IPS DF 6.9 (cell line): ENCODE results near the gene ABAT.
"Not testable (repeated sequence)": the region's sequence is repeated elsewhere in the genome, so short reads cannot be mapped to it uniquely, and the experiment has no call there.

ENCODE experiments used
- DNase-seq: peaks from one replicate; pipeline ENCODE4 v3.0.0-alpha.2; 2013; ENCODE audit warnings: low read depth, low spot score
- H3K27ac ChIP-seq: one replicate; pipeline ENCODE4 v1.5.1; 2013; ENCODE audit warnings: low read length, control low read depth
- H3K27me3 ChIP-seq: 2 replicates; pipeline ENCODE4 v1.6.1; 2013; ENCODE audit warnings: mild to moderate bottlenecking, low read length; ENCODE audit not compliant: control insufficient read depth, insufficient read depth
- H3K36me3 ChIP-seq: 2 replicates; pipeline ENCODE4 v1.6.1; 2013; ENCODE audit warnings: low read length; ENCODE audit not compliant: control insufficient read depth, insufficient read depth
- H3K4me1 ChIP-seq: 2 replicates; pipeline ENCODE4 v1.6.1; 2013; ENCODE audit warnings: low read length; ENCODE audit not compliant: control insufficient read depth, insufficient read depth
- H3K4me3 ChIP-seq: 2 replicates; pipeline ENCODE4 v1.5.1; 2013; ENCODE audit warnings: mild to moderate bottlenecking, low read length
- H3K9me3 ChIP-seq: 2 replicates; pipeline ENCODE4 v1.6.1; 2013; ENCODE audit warnings: low read length, inconsistent platforms; ENCODE audit not compliant: control insufficient read depth, insufficient read depth
- WGBS: extraction: QIAGEN DNeasy Blood & Tissue Kit; methylation state at CpG from one replicate; pipeline ENCODE4 v1.1.7; 2013; ENCODE audit warnings: mixed read lengths, missing lambda C conversion rate; ENCODE audit not compliant: insufficient read length, insufficient coverage; 5-methylcytosine and 5-hydroxymethylcytosine counted together

ABAT gene

DNA sequence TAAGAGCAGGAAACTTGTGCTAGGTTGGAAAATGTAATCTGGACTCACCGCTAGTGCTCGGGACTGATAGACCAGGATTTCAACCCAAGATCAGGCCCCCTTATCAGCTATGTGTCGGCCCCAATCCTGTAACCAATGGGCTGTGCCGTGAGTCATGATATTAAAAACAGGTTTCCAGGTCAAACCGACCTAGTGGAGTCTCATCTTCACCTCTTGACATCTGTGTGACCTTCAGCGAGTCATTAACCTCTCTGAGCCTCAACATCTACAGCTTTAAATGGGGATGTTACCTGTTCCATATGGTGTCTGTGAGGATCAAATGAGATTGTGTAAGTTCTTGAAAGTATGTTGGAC, 123.7 kb downstream of the ABAT start:
- Histone ChIP-seq H3K27me3 (no peaks in the 10 kb centered on the region), H3K36me3 (peaks cover 9% of the 10 kb centered on the region; the same call in 1 of the 2 replicates), H3K4me3 (peak overlapping the region; percentile 74), H3K4me1 (no peaks in the 10 kb centered on the region; the same call in 1 of the 2 replicates), H3K9me3 (no peaks in the 10 kb centered on the region), H3K27ac (no peak overlapping the region)
- DNase-seq = no peak
- no CpG with 5 or more reads among the region's 6 CpGs for WGBS

DNA sequence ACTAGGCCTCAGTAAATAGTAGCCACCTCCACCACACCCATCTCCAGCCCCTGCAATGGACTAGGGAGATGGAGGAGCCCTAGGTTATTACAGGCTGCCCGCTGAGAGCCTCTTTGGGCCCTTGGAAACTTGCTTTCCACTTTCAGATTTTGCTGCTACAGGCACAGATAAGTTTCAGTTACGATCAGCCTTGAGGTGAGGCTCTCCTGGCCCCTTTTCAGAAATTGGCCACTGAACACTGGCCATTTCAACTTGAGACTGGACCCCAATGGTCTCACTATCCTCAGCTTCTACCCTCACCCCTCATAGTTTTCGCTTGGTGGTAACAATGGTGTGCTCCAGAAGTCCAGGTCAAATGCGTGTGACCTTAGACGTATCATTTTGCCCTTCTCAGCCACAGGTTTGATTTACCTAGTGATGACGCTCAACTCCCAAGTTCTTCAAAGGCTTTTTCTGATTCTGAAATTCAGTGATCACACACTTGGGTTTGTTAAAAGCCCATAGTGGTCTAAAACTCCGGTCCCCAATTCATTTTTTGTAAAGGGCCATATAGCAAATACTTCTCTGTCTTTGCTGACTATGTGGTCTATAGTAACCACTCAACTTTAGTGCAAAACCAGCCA, 124.2 kb downstream of the ABAT start:
- WGBS = no CpG with 5 or more reads among the region's 7 CpGs
- H3K36me3 ChIP-seq = peaks cover 11% of the 10 kb centered on the region; the same call in 1 of the 2 replicates

GRCh38 chr16:8801701-8802100, 127.3 kb downstream of the ABAT start:
- Histone ChIP-seq H3K4me3 (no peak overlapping the region), H3K27me3 (no peaks in the 10 kb centered on the region), H3K9me3 (no peaks in the 10 kb centered on the region), H3K27ac (no peak overlapping the region), H3K4me1 (no peaks in the 10 kb centered on the region), H3K36me3 (peaks cover 26% of the 10 kb centered on the region; the same call in 1 of the 2 replicates)
- no CpG with 5 or more reads among the region's 4 CpGs for WGBS
- no peak for DNase-seq

More for the DNA sequence above, 124.2 kb downstream of the ABAT start:
- Histone ChIP-seq H3K4me3 (peak overlapping the region; percentile 74; the same call in 1 of the 2 replicates), H3K4me1 (no peaks in the 10 kb centered on the region; the same call in 1 of the 2 replicates), H3K9me3 (no peaks in the 10 kb centered on the region), H3K27me3 (no peaks in the 10 kb centered on the region), H3K27ac (no peak overlapping the region)
- no peak for DNase-seq

DNA sequence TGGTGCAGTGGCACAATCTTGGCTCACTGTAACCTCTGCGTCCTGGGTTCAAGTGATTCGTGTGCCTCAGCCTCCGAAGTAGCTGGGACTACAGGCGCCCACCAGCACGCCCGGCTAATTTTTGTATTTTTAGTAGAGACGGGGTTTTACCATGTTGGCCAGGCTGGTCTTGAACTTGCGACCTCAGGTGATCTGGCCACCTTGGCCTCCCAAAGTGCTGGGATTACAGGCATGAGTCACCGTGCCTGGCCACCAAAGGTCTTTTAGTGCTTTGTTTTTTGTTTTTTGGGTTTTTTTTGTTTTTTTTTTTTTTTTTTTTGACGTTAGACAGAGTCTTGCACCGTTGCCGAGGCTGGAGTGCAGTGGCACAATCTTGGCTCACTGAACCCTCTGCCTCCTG, 129.3 kb downstream of the ABAT start:
- not testable (repeated sequence) for H3K4me3 ChIP-seq, H3K27me3 ChIP-seq, DNase-seq, H3K9me3 ChIP-seq, H3K4me1 ChIP-seq, H3K27ac ChIP-seq
- no CpG with 5 or more reads among the region's 12 CpGs for WGBS
- peaks cover 38% of the 10 kb centered on the region; the same call in 1 of the 2 replicates for H3K36me3 ChIP-seq

DNA sequence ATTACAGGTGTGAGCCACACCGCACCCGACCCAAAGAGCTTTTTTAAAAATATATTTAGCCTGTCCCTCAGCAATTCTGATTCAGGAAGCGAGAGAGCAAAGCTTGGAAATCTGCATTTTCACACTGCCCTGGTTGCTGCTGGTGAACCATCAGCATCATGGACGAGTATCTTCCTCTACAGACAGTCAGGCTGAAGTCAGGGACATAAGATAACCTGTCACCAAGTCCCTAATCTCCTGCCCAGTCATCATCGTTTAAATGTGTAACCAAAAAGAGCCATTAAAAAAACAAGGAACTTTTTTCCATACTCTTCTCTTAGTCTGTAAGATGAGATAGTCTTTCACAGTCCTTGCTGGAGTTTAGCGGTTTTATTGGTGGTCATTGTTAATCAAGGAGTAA, 129.9 kb downstream of the ABAT start:
- Histone ChIP-seq H3K27ac (no peak overlapping the region), H3K4me3 (no peak overlapping the region), H3K4me1 (no peaks in the 10 kb centered on the region), H3K9me3 (no peaks in the 10 kb centered on the region), H3K27me3 (no peaks in the 10 kb centered on the region), H3K36me3 (peaks cover 40% of the 10 kb centered on the region; the same call in 1 of the 2 replicates)
- no CpG with 5 or more reads among the region's 6 CpGs for WGBS
- no peak for DNase-seq

DNA sequence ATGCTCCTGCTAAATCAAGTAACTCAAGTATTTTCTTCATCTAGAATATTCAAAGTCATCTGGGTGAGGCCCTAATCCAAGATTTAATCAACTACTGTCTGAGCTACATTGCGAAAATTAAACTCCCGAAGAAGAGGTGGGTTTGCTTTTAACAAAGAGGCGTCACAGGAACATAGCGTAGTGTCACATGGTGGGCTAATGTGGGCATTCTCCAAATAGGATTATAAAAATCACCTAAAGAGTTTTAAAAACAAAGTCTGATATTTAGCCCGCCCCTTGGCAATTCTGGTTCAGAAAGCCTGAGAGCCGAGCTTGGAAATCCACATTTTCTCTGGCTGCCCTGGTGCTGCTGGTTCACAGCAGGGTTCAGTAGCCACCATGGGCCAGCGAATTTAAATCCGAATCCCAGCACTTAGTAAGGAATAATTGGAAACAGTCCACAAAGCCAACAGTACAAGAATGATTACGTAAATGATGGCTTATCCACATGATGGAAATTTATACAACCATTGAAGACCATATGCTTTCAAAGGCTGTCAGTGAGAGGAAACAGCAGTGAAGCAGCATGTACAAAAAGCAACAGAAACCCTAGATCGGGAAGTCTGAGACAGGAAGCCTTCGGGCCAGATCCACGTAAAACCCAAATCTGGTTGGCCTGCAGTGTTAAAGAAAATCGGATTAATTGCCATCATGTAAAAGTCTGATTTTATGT, 132.0 kb downstream of the ABAT start:
- Histone ChIP-seq H3K27ac (no peak overlapping the region), H3K4me3 (no peak overlapping the region), H3K9me3 (no peaks in the 10 kb centered on the region), H3K27me3 (no peaks in the 10 kb centered on the region), H3K36me3 (peaks cover 46% of the 10 kb centered on the region; the same call in 1 of the 2 replicates), H3K4me1 (no peaks in the 10 kb centered on the region)
- DNase-seq = no peak
- no CpG with 5 or more reads among the region's 13 CpGs for WGBS

DNA sequence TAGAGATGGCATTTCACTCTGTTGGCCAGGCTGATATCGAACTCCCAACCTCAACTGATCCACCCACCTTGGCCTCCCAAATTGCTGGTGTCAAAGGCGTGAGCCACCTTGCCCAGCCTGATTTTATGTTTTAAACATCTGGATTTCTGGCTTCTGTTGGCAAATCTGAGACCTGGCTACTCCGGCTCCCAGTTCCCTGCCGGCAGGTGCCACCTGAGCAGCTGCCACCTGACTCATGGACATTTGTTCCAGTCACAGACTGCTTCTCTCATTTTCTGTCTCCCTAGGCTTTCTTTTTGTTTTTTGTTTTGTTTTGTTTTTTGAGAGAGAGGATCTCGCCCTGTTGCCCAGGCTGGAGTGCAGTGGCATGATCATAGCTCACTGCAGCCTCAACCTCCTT, 132.8 kb downstream of the ABAT start:
- Histone ChIP-seq H3K4me1 (no peaks in the 10 kb centered on the region), H3K4me3 (no peak overlapping the region), H3K27me3 (no peaks in the 10 kb centered on the region), H3K9me3 (no peaks in the 10 kb centered on the region), H3K27ac (no peak overlapping the region), H3K36me3 (peaks cover 49% of the 10 kb centered on the region; the same call in 1 of the 2 replicates)
- WGBS = no CpG with 5 or more reads among the region's 5 CpGs
- no peak for DNase-seq

DNA sequence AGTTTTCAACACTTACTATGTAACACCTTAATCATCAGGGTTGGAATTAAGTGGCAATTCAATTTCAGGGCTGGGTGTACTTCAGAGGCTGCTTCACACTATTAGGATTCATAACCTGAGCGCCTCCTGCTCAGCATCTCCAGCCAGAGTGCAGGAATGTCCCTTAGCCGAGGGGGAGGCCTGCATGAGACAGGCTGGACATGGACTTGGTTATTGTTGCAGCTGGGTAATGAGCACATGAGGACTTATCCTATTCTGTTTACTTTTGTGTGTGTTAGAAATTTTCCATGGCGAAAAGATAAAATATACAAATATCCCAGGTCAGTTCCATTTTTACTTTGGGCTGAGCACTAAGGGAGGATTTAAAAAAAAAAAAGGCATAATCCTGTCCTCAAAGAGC, 133.6 kb downstream of the ABAT start:
- no peak for DNase-seq
- WGBS = no CpG with 5 or more reads among the region's 3 CpGs
- no peak overlapping the region for H3K4me3 ChIP-seq
- no peak overlapping the region for H3K27ac ChIP-seq
- no peaks in the 10 kb centered on the region for H3K27me3 ChIP-seq
- peaks cover 47% of the 10 kb centered on the region for H3K36me3 ChIP-seq
- H3K4me1 ChIP-seq = no peaks in the 10 kb centered on the region
- no peaks in the 10 kb centered on the region for H3K9me3 ChIP-seq

DNA sequence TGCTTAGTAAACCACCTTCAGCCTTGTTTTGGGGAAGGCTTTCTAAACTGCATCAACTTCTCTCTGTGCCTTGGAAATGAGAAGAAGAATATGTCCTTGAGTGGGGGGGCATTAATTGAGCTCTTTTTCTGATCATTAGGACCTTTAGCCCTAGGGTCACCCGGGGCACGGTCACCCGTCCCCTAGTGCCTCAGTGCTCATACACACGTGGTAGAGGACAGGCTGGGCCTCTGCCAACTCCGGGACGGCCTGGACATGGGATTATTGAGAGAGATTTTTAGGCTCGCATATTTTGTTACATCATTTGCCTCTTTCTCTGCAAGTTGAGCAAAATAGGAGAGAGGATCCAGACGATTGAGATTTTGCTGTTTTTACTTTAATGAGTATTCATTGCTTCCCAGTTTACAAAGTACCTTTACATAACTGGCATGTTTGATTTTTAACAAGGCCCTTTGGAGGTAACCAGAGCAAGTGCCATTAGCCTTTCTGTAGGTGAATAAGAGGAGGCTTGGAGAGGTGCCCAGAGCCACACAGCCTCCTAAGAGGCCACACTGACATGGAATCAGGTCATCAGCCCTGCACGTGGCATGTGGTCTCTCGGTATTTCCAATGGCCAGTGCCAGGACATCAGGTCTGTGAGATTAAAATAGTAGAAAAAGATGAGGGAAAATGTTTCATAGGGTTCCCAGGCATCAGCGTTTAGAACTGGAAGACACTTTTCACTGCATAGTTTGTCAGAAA, 134.4 kb downstream of the ABAT start:
- H3K4me3 ChIP-seq = no peak overlapping the region
- H3K27ac ChIP-seq = no peak overlapping the region
- DNase-seq = no peak
- peaks cover 53% of the 10 kb centered on the region for H3K36me3 ChIP-seq
- no peaks in the 10 kb centered on the region for H3K27me3 ChIP-seq
- H3K9me3 ChIP-seq = no peaks in the 10 kb centered on the region
- no CpG with 5 or more reads among the region's 11 CpGs for WGBS
- no peaks in the 10 kb centered on the region for H3K4me1 ChIP-seq

GRCh38 chr16:8812162-8812843, 137.9 kb downstream of the ABAT start:
- DNase-seq = no peak
- peaks cover 48% of the 10 kb centered on the region for H3K36me3 ChIP-seq
- no CpG with 5 or more reads among the region's 12 CpGs for WGBS

More at GRCh38 chr16:8812162-8812843, 137.9 kb downstream of the ABAT start:
- no peak overlapping the region for H3K27ac ChIP-seq
- H3K27me3 ChIP-seq = no peaks in the 10 kb centered on the region
- no peaks in the 10 kb centered on the region for H3K9me3 ChIP-seq
- H3K4me3 ChIP-seq = no peak overlapping the region
- H3K4me1 ChIP-seq = no peaks in the 10 kb centered on the region
